Kidney capillary endothelial cell (primary cell): ENCODE measurements around the gene CISH.

Experiments
- DNase-seq: peaks from one replicate; pipeline ENCODE4 v3.0.0-alpha.2; 2018; ENCODE audit warnings: low spot score

Gene CISH

DNA sequence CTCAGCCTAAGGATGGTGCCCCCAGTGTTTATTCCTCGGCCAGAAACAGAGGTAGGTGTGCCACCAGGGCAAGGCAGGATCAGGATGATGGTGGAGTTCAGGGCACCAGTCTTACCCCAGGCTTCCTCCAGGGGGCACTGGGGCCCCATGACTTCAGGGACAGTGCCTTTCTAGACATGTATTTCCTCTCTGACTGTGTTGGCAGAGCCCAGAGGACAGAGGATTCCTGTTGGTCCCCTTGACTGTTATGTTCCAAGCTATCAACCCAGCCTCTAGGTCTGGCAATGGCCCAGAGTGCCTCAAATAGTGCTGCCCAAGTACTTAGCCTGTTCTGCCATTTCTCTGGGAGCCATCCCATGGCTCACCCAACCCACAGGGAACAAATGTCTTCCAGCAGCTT, 39.4 kb downstream of the CISH start:
- DNase-seq: peak; percentile 66

DNA sequence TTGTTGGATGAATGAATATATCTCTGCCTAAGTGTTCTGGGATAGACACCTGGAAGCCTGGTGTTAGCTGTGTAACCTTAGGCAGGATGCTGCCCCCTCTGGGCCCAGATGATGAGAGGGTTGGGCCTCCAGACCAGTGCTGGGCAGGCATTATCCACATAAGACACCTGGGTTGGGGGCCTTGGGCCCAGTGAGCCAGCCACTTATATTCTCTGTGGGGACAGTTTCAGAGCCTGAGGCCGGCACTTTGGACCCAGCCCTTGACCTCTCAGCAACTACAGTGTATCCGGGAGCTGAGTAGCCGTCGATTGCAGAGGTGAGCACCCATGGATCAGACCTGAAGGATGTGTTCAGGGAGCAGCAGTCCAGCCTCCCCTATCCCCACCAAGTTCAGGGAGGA, 40.1 kb downstream of the CISH start:
- no peak for DNase-seq

DNA sequence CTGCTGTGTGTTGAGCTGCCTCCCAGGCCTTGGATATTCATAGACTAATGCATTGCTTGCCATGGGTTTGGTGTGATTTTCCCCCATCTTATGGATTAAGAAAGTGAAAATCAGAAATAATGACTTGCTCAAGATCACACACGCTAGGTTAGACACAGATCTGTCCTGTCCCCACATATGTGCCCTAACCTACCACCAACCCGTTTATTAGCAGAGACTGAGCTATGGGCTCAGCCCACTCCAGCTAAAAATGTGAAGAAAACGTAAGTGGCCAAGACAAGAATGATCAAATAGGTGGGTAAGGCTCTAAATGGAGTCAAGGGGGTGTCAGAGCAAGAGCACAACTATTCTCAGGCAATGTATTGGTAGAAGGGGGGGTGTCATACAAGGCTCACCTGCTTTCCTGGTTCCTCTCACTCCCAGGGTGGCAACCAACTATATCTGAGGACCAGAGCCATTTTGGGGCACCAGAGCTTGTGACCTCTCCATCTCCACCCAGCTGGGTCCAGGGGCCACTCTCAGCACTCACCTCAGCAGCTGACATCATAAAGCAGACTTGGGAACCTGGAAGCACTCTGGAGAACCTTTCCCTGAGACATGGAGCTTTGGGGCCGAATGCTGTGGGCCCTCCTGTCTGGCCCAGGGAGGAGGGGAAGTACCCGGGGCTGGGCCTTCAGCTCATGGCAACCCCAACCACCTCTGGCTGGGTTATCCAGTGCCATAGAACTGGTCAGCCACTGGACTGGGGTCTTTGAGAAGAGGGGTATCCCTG, 40.9 kb downstream of the CISH start:
- no peak for DNase-seq

DNA sequence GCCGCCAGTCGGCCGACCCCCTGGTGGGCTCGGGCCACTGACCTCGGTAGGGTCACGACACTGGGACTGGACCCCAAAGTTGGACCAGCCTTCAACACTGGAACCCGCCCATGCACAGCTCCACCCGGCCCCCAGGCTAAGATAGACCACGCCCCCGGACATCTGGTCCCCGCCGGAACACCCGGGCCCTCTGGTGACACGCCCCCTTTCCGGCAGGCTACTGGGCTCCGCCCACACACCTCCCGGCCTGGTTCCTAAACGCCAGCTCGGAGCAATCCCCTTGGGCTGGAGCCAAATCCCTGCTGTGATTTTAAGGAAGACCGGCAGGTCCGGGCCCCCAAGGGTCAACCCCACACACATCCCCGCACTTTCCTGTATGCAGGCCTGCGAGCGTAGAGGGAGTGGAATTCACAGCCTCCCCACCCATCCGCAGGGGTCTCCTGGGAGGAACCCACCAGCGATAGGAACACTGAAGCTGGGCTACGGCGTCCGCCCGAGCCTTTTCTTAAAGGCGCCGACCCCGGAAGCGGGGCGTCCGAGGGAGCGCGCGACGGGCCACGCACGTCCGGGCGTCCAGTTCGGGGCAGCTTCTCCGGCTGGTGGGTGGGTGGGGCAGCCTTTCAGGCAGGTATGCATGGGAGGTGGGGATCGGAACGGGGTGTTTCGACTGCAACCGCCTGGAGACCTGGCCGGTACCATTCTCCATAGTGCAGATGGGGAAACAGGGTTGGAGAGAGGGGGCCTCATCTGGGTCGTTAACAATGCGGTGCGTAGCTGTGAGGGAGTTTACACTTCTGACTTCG, 42.4 kb downstream of the CISH start, which contains the start of gene HEMK1:
Gene HEMK1, plus strand, starts transcription at position 576 of the 803 bp plus-strand sequence. CDS start 1,583 bp downstream, outside the sequence.
- peak; percentile 89 for DNase-seq

DNA sequence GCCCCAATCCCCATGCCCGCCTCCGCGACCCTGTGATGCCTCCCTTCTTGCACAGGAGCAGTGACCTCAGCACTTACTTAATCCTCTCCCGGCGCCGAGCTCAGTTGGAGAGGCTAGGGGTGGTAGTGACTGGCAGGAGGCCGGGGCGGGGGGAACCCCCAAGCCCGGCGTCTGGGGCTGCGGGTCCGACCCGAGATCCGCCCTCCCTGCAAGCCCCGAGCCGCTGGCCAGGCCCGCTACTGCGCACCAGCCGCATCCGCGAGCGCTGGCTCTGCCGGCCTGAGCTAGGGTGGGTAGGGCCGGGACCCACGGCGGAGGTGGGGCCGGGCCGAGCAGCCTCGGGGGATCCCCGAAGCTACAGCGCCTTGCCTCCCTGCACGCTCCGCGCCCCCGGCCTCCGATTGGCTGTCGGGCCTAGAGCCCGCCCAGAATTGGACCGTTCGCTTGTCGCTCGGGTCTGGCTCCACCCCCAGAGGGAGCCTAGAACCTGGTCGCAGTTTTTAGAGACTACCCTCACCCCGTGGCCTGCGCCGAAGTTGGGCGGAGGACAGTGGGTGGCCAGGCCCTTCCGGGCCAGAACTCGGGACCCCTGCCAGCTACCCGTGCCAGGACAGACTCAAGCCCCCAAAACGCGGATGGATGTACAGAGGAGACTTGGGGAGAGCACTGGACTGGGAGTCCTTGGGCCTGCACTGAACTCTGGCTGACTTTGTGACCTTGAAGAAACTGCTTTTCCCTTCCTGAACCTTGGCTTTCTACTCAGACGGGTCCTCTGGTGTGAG, 44.0 kb downstream of the CISH start, which contains the start of gene C3orf18:
Gene C3orf18, minus strand, starts transcription at position 362 of the 782 bp plus-strand sequence. CDS start 2,048 bp downstream, outside the sequence.
- DNase-seq: peak; percentile 73

DNA sequence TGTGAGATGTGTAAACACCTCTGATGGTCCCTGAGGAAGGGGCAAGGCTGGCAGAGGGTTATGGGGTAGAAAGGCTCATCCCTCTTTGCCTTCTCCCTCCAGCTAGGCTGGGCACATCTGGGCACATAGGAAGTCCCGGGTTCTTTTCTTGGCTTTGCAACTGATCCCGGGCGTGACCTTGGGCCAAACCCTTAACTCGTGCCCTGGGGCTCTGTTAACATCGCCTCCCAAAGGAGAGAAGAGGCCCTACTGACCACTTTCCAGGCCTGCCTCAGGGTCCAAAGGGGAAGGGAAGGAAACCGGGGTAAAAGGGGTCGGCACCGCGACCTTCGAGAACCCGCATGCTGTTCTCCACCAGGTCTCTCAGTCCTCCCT, 44.6 kb downstream of the CISH start:
- DNase-seq: no peak

DNA sequence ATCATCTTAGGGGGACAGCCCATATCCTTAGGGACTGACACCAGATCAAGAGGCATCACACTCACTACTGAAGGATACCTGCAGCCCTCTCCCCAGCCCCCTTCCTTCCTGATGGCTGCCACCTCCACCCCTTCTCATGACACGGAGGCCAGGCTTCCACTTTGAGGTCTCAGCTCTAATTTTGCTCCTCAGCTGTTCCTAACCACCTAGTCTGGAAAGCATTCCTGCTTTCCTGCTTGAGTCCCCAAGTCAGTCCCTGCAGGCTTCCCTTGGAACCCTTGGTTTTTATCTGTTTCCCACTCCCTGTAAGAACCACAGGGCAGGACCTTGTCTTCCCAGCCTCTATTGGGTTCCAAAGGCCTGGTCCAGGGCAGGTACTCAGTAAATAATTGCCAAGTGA, 47.3 kb downstream of the CISH start:
- no peak for DNase-seq

DNA sequence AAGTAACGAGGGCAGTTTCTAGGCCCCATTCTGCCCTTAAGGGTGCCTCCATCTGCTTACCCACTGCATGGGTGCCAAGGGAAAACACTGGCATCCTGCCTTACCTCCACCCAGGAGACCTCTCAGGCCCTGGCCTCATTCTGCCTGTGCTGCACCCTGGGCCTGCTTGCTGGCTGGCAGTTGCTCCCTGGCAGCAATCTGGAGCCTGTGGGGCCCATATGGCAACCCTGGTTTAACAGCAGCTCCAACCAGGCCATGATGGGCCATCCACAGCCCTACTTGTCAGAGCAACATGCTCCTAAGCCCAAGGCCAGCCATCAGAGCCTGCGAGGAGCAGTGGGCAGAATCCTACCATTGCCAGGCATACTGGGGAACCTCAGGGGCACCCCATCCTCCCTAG, 47.7 kb downstream of the CISH start:
- DNase-seq: no peak

DNA sequence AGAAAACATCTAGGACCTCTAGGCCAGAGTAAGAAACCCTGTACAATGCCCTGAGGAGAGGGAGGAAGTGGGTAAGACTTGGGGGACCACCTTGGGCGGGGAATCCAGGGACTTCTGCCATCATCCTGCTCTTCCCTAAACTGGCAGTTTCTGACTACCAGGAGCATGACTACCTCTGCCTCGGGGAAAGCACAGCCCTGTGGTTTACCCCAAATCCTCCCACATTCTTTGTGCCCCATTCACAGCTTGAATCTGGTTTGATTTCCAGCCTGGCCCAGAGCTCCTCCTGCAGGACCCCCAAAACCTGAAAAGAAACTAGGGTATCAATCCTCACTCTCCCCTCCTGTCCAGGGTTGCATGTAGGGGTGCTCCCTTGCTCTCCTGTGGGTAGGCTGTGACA, 48.7 kb downstream of the CISH start:
- DNase-seq: no peak

DNA sequence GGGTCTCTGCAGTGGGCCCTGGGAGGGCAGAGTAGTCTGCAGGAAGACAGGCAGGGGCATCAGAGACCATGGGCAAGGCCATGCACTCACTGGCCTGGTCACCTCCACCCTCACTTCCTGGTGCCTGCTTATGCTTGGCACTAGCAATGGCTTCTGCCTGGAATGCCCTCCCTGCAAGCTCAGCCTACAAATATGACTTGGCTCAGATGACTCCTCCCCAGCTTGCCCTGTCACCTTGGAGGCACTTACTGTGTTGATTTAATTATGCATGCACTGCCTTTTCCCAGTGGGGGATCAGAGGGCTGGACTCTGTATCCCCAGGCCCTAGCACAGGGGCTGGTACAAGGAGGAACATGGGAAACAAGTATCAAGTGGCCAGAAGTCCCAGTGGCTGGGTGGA, 51.9 kb downstream of the CISH start:
- DNase-seq: no peak

DNA sequence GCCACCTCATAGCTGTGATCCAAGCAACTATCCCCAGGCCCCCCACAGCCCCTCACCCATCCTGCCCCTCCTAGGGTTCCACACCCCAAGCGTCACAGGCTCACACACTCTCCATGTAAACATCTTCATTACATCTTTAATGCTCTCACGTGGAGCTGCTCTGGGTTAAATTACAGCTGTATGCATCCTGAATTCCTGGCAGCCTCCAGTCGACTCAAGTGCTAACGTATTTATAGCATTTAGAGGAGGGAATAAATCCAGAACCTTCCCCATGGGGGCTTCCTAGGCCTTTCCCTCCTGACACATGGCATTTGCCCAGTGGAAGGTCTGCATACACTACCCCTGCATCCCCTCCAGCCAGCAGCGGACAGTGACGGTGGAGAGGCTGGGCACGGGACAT, 53.7 kb downstream of the CISH start:
- no peak for DNase-seq

DNA sequence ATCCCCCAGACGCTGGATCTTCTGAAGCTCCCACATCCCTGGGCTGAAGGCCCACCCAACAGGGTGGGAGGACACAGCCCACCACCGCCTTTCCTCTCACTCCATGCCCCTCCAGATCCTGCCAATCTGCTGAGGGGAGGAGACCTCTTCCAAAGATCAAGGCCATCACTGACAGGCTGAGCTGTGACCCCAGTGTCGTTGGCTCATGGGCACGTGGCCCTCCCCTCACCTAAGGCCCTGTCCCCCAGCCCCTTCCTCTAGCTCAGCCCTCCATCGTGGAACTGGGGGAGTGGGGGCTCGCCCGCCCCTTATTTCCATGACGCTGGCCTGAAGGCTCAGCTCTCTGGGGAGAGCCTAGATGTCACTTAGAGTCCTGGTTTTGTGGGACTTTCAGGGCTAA, 54.5 kb downstream of the CISH start:
- DNase-seq: no peak
